HepG2 (cell line): ENCODE data around the gene BSG. TPM values are rescaled to one million over a fixed set of nuclear protein-coding genes. Genes with fewer than 3 reads are reported as not detected.

ENCODE experiments used
- AGO2 ChIP-seq: fragments of 200-400 bp; formaldehyde crosslinking; optimal IDR thresholded peaks from 2 replicates; pipeline ENCODE3; 2017; ENCODE audit warnings: mild to moderate bottlenecking, low read depth, low read length, moderate library complexity
- AHDC1 ChIP-seq: sonication (generic); formaldehyde crosslinking; IDR thresholded peaks from 2 replicates; pipeline ENCODE4 v1.5.1; 2020; ENCODE audit warnings: mild to moderate bottlenecking, missing genetic modification reagents, borderline replicate concordance
- BHLHE40 ChIP-seq: IDR thresholded peaks from 2 replicates; pipeline ENCODE4 v1.6.1; 2011; ENCODE audit warnings: low read length, improper control_type of control experiment
- CSRNP1 ChIP-seq: sonication (generic); formaldehyde crosslinking; IDR thresholded peaks from 2 replicates; pipeline ENCODE4 v1.8.1; 2023; ENCODE audit warnings: mild to moderate bottlenecking, missing genetic modification reagents
- EZH2 ChIP-seq: conservative IDR thresholded peaks from 2 replicates; pipeline ENCODE4 v1.6.1; 2012; ENCODE audit warnings: mild to moderate bottlenecking, low read depth, low read length, moderate library complexity
- SAP130 ChIP-seq: IDR thresholded peaks from 2 replicates; pipeline ENCODE4 v1.6.1; 2016; ENCODE audit warnings: low read depth
- TP53 ChIP-seq: sonication (generic); formaldehyde crosslinking; conservative IDR thresholded peaks from 2 replicates; pipeline ENCODE4 v1.4.0; 2020; ENCODE audit warnings: missing genetic modification reagents
- XRCC5 ChIP-seq: fragments of 200-400 bp; formaldehyde crosslinking; optimal IDR thresholded peaks from 2 replicates; pipeline ENCODE3; 2017; ENCODE audit warnings: mild to moderate bottlenecking, low read length
- ZNF350 ChIP-seq: sonication (generic); formaldehyde crosslinking; IDR thresholded peaks from 2 replicates; pipeline ENCODE4 v1.4.0; 2020; ENCODE audit warnings: mild to moderate bottlenecking, low read depth, missing genetic modification reagents, borderline replicate concordance
- ZNF382 ChIP-seq: sonication (generic); formaldehyde crosslinking; IDR thresholded peaks from 2 replicates; pipeline ENCODE4 v1.5.0; 2020; ENCODE audit warnings: missing genetic modification reagents, mild to moderate bottlenecking, borderline replicate concordance
- ZNF790 ChIP-seq: sonication (generic); formaldehyde crosslinking; IDR thresholded peaks from 2 replicates; pipeline ENCODE4 v1.8.0; 2022; ENCODE audit warnings: missing genetic modification reagents, mild to moderate bottlenecking, borderline replicate concordance
- polyA plus RNA-seq, 8 experiments: library from polyadenylated mRNA; depleted of rRNA in 3 of 8; stranded (reverse) in 7 of 8; unstranded in 1 of 8; fragments of >200 nt; fragmentation: Illumina TruSeq in 4 of 8; extraction: Trizol in 4 of 8; gene quantifications; 2 replicates each; pipeline versions ENCODE4 v1.2.1 to v1.2.3, GENCODE V29; 2011 to 2016; ENCODE audit warnings: low read depth in 4 of 8, missing spikeins in 1 of 8, mixed read lengths in 1 of 8; ENCODE audit not compliant: insufficient read depth in 1 of 8
- total RNA-seq, 5 experiments: library from RNA; depleted of rRNA; stranded (reverse); fragments of >200 nt; fragmentation: Illumina TruSeq; extraction: Trizol; gene quantifications; 2 replicates each; pipeline ENCODE4 v1.2.3, GENCODE V29; 2016; ENCODE audit warnings: low read depth in 1 of 5
- TF ChIP-seq, protein P1 (sequence below): sonication (generic); formaldehyde crosslinking; conservative IDR thresholded peaks from 2 replicates; pipeline ENCODE4 v1.8.1; 2023; ENCODE audit warnings: missing genetic modification reagents
- TF ChIP-seq, protein P2 (sequence below): sonication (generic); formaldehyde crosslinking; IDR thresholded peaks from 2 replicates; pipeline ENCODE4 v1.8.0; 2022; ENCODE audit warnings: missing genetic modification reagents, mild to moderate bottlenecking, inconsistent platforms, borderline replicate concordance

Gene BSG
- total and polyA plus RNA-seq, 2 of the 13 experiments (the other 11 are each of a cell fraction or from before 2014, with no cell fraction given), result 309 to 754 TPM

DNA sequence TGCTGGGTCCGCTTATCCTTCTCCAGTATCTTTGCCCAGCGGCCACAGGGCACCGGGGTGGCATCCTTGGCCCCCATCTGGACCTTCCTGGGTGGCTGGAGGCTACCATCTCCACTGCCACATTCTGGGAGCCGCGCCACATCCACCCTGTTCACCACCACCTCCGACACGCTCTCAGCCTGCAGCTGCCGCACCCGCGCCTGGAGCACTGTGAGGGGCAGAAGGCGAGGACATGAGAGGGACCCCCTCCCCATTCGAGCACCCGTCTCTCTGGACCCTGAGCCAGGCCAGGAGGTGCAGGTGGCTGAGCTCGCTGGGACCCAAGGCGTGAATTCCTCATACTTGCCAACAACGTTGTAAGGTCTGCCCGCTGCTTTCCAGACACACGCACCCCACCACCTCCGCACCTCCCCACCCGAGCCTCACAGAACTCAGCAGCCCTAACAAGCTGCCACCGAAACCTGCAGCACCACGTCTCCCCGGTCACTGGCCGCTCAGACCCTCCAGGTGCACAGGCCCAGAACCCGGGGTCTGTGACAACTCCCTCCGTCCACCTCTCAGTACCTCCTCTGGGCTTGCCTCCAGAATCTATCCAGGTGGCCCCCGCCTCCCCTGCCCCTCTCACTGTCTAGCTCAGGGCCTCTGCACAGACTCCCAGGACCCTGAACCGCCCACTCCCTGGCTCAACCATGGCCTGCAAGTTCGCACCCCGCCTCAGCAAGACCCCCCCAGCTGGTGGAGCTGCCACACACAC is 57.7 kb downstream of the BSG start (continued):
- TF ChIP-seq AHDC1 (CRISPR knock-in tag) (no peak), AGO2 (peak; percentile 47), BHLHE40 (no peak), EZH2 (no peak), CSRNP1 (CRISPR knock-in tag) (no peak), TP53 (CRISPR knock-in tag) (no peak), XRCC5 (no peak), ZNF790 (no peak), ZNF350 (CRISPR knock-in tag) (no peak), SAP130 (CRISPR knock-in tag) (no peak), ZNF382 (CRISPR knock-in tag) (no peak)
- TF ChIP-seq, protein P1, sequence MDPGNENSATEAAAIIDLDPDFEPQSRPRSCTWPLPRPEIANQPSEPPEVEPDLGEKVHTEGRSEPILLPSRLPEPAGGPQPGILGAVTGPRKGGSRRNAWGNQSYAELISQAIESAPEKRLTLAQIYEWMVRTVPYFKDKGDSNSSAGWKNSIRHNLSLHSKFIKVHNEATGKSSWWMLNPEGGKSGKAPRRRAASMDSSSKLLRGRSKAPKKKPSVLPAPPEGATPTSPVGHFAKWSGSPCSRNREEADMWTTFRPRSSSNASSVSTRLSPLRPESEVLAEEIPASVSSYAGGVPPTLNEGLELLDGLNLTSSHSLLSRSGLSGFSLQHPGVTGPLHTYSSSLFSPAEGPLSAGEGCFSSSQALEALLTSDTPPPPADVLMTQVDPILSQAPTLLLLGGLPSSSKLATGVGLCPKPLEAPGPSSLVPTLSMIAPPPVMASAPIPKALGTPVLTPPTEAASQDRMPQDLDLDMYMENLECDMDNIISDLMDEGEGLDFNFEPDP (CRISPR knock-in tag), result no peak
- TF ChIP-seq, protein P2, sequence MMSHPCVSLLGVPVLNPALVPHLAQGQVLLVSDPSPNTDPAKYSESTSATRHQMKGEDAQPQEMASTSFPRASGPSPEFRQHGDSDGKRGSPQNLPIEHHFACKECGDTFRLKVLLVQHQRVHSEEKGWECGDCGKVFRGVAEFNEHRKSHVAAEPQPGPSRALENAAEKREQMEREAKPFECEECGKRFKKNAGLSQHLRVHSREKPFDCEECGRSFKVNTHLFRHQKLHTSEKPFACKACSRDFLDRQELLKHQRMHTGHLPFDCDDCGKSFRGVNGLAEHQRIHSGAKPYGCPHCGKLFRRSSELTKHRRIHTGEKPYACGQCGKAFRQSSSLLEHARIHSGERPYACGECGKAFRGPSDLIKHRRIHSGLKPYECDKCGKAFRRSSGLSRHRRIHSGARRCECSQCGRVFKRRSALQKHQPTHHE, result no peak
